ENCODE results near the gene BBS4. TPM values are rescaled to one million over a fixed set of nuclear protein-coding genes. Genes with fewer than 3 reads are reported as not detected.
A peak's percentile ranks its signal among the peaks of the same experiment; 100 is the strongest.
"Not testable (repeated sequence)": the region's sequence is repeated elsewhere in the genome, so short reads cannot be mapped to it uniquely, and the experiment has no call there.

Gene BBS4
- total RNA-seq, 1 donor from 2014 or later: 45.5 TPM

- no peak for DNase-seq
Measured at GRCh38 chr15:72706266-72706665, 20.3 kb downstream of the BBS4 start.

- not testable (repeated sequence) for DNase-seq
Measured at GRCh38 chr15:72708551-72709303, 22.7 kb downstream of the BBS4 start.

DNA sequence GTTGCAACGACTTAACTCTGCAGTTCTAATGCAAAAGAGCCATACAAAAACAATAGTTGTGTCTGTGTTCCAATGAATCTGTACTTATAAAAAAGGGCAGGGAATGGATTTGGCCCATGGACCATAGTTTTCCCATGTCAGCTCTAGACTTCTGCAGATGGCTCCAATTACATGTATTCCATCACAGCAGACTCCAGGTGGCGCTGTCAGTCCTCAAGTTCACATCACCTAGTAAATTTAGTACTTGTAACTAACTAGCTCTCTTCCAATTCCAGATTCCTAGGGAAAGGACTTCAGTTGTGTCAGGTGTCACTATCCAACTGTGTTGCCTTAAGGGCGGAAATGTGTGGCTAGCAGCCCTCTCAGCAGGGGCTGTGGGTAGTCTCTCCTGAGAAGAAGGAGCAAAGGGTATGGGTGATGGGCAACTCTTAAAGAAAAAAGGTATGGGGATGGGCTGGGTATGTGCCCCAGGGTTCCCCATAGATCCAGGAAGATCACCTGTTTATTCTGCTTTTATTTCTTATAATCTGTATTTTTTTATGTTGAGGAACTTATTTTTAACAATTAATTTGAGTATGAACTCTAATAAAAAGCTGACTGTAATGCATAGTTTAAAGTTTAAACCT lies 36.2 kb downstream of the BBS4 start:
- peak; percentile 78 for DNase-seq

DNA sequence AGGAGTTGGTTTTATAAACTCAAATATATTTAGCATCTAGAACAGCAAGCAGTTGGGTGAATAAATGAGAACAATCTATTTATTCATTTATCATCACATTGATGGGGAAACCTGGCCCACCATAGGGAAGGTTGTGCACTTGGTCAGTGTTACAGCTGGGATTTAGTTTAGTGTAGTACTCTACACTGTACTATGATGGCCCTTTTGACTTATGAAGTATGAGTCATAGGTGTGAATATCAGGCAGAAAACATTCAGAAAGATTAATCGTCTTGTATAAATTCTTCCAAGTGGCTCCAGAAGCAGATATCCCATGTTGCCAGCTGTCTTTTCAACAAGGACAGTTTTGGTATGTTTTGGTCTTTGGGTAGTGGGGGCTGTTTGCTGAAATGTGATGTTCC lies 38.0 kb downstream of the BBS4 start:
- no peak for DNase-seq

DNA sequence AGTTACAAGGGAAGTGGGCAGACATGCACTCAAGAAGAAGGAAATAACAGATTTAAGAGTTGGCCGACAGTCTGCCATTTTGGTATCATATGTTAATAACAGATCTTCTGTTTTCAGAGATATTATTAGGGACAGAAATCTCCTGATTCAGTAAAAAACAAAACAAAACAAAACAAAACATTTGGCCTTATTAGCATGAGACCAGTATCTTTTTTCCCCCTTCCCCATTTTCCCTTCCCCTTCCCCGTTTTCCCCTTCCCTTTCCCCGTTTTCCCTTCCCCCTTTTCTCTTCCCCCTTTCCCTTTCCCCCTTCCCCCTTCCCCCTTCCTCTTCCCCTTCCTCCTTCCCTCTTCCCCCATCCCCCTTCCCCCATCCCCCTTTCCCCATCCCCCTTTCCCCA lies 39.4 kb downstream of the BBS4 start:
- DNase-seq: no peak

- not testable (repeated sequence) for DNase-seq
Measured at GRCh38 chr15:72725851-72726250, 39.8 kb downstream of the BBS4 start.

DNA sequence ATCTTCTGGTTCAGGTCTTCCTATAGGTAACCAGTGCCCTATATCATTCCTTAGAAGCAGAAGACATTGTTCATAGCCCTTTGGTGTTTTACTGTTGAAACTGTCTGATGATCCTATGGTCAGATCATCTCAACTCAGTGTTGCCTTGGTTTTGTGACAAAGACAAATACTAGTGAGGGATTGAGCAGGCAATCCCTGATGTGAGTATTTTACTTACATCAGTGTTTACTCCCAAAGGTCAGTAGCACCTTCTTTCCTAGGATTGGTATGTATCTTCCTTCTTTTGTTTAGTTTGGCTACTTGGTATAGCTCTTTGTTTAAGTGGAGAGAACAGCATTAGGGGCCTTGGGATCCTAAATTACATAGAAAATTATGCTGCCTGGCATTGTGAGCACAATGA lies 41.1 kb downstream of the BBS4 start:
- DNase-seq: no peak

GRCh38 chr15:72728249-72728648 lies 42.2 kb downstream of the BBS4 start:
- not testable (repeated sequence) for DNase-seq

- DNase-seq: no peak
Measured at GRCh38 chr15:72728821-72729220, 42.8 kb downstream of the BBS4 start.

DNA sequence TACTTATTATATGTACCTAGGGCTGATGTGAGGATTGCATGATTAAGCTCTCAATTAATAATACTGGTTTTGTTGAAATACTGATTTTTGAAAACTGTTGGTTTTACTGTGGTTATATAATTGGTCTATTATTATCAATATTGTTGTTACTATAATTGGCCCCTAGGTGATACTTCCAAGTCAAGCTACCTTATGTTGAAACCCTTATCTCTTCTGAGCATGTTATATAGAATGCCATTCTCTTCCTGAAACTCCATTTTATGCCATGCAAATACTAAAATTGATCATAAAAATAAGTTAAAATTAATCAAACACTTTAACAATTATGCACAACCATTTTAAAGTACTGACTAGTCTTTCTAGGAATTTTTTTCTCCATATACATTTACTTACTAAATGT lies 46.1 kb downstream of the BBS4 start:
- DNase-seq: no peak

GRCh38 chr15:72732516-72732915 lies 46.5 kb downstream of the BBS4 start:
- DNase-seq: no peak

DNA sequence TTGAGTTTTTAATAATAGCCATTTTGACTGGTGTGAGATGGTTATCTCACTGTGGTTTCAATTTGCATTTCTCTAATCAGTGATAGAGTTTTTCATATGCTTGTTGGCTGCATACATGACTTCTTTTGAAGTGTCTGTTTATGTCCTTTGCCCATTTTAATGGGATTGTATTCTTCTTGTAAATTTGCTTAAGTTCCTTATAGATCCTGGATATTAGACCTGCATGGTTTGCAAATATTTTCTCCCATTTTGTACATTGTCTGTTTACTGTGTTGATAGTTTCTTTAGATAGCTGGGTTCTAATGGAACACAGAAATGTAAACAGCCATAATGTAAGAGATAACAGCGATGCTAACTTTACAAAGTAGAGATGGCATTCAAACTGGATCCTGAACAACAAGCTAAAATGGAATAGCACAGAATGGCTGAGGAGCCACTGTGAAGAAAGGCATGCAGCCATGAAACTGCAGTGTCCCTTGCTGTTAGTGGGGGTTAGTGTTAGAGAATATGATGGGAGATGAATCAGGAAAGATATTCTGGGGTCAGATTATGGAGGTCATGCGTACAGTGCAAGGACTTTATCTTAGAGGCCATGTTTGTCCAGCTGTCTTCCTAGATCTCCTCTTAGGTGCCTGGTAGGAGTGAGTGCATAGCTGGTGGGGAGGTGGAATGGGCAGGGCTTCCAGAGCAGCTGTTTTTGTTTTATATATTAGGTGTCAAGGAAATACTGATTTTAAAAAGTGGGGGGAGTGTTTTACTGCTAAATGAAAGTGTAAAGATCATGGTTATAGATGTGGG lies 48.1 kb downstream of the BBS4 start:
- DNase-seq: no peak

GRCh38 chr15:72735111-72735510 lies 49.1 kb downstream of the BBS4 start:
- no peak for DNase-seq

- no peak for DNase-seq
Measured at GRCh38 chr15:72737061-72737460, 51.1 kb downstream of the BBS4 start.

DNA sequence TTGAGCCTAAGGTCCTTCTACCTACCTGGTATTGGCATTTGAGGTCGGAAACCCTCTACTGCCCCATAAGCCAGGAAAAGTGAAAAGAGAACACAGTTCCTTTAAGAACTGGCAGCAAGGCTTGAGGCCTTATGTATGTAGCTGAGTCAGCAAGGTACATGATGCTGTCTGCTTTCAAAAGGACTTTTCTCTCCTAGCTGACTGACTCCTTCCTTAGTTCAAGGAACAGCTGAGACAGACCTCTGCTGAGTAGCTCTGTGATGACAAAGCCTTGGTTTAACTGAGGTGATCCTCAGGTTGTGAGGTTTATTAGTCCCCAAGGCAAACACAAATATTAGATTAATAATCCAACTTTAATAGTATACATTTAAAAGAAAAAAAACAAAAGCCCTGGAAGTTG lies 51.7 kb downstream of the BBS4 start:
- DNase-seq: no peak

DNA sequence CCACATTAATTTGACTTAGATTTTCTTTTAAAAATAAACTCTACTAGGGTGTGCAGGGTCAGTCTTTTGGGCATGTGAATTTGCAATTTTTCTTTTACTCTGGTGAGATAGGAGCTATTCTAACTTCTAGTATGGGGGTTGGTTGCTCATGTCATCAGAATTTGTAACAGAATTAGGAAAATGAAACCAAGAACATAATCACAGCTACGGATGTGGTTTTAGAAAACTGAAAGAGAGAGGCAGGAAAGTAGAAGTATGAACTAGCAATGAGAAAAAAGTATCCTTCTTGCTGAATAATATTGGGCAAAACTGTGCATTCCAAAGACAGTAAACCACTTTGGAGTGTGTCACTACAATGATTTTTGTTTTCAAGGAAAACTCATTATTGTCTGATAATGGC lies 54.2 kb downstream of the BBS4 start:
- DNase-seq: no peak

GRCh38 chr15:72749700-72750099 lies 63.7 kb downstream of the BBS4 start:
- no peak for DNase-seq

DNA sequence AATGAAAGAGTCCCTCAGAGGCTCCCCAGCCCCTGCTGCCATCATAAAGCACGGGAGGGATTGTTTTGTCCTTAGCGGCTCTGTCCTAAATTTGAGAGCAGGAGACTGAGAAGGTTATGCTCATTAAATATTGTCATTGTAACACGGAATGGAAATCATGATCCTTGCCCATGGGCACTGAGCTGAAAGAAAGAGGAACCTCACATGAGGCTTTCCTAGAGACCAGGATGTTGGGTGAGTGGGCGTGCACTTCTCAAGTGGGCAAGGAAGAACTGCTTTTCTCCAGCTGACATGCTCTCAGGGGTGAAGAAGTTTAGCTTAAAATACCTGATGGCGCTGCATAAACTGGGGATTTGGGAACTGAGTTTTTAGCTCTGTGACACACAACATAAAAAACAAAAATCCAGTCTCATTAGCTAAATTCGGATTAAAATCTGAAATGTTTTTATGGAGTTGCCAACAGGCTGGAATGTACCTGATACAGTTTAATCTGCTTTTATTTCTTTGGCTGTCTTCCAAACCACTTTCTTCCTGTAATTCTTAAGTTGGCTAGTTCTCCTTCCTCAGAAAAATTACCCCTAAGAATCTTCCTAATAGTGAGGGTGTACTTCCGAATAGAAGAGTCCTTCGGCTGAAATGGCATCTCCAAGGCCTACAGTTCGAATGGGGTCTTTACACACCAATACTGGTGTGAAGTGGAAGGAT lies 65.9 kb downstream of the BBS4 start:
- no peak for DNase-seq

DNA sequence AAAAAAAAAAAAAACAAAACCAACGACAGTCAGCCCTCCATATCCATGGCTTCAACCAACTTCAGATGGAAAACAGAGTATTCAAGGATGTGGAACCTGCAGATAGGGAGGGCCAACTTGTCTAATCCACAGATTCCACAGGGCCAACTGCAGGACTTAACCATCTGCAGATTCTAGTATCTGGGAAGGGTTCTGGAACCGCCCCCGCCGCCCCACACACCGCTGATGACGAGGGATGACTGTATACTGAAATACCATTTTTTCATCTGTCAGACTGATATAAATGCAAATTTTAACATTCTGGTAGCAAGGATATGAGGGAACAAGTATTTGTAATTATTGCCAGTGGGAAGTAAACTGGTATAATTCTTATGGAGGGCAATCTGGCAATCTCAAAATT lies 68.1 kb downstream of the BBS4 start:
- DNase-seq: no peak

DNA sequence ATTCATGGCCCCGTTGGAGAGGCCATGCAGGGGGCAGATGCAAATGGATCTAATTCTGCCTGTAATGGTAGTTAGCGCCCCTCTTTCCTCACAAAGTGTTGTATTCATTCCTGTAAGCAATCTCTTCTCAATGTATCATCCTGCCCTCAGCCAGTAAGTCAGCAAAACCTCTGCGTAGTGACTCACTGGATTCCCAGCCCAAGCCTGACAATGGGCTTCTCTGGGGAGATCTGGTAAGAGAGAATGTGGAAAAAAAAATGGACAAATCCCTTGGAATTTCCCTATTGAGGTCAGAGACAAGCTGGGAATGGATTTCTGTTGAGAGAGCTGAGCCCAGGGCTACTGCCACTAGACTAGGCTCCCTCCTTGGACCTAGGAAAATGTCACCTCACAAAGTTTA lies 72.2 kb downstream of the BBS4 start:
- DNase-seq: no peak

- DNase-seq: no peak
Measured at GRCh38 chr15:72760590-72761260, 74.7 kb downstream of the BBS4 start.

DNA sequence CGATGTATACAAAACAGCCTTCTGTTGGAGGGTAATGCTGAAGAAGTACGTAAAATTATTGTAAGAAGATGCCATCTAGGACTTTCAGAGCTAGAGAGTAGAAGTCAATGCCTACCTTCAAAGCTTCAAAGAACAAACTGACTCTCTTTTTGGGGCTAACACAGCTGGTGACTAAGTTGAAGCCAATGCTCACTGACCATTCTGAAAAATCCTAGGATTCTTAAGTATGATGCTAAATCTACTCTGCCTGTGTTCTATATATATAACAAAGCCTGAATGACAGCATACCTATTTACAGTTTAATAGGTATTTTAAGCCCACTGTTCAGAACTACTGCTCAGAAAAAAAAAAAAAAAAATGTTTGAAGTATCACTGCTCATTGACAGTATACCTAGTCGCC lies 78.6 kb downstream of the BBS4 start:
- DNase-seq: no peak

Data from tongue (tissue), 2 donors.